GM21825 (cell line): ENCODE measurements around the gene ZNF236.
"Not testable (repeated sequence)": the region's sequence is repeated elsewhere in the genome, so short reads cannot be mapped to it uniquely, and the experiment has no call there.

Experiments
- ATAC-seq: cut with Tn5 transposase; IDR thresholded peaks from one replicate; pipeline ENCODE4 v1.9.1; 2021; ENCODE audit warnings: mild to moderate bottlenecking, moderate library complexity; ENCODE audit not compliant: unreplicated experiment

ZNF236 gene

DNA sequence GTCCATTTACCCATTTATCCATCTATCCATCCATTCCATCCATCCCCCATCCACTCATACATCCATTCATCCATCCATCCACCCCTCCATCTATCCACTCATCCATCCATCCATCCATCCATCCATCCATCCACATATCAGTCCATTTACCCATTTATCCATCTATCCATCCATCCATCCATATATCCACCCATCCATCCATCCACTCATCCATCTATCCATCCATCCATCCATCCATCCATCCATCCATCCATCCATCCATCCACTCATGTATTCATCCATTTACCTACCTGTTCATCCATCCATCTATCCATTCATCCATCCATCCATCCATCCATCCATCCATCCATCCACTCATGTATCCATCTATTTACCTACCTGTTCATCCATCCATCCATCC, 196.3 kb downstream of the ZNF236 start:
- ATAC-seq, result not testable (repeated sequence)

DNA sequence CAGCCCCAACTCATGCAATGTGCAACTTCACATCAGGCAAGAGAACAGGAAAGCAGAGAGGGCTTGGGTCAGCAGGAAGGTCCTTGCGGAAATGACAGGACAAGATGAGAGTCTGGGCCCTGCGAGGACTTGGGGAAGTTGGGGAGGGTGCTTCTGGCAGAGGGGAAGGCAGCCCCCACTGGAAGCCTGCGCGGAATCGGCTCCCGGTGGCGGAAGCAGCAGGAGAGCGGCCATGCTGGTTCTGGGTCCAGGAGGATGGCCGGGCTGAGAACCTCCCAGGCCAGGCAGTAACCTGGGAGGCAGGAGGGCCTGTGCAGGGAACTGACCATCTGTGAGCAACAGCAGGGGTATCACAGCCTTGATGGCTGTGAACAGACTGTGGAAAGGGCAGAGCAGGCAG, 197.3 kb downstream of the ZNF236 start:
- no peak for ATAC-seq
